ENCODE data around the gene PCDHB12.

DNA sequence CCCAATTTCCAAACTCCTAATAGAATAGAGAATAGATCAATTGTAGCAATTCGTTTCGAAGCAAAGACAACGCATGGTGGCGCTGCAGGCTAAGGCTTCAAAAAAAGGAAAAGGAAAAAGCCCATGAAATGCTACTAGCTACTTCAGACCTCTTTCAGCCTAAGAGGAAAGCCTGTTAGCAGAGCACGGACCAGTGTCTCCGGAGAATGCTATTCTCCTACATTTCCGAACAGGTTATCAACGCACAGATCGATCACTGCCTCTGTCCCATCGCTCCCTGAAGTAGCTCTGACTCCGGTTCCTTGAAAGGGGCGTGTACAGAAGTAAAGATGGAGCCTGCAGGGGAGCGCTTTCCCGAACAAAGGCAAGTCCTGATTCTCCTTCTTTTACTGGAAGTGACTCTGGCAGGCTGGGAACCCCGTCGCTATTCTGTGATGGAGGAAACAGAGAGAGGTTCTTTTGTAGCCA lies 36.8 kb downstream of the PCDHB12 start, which contains the start of gene PCDHB15:
- TF ChIP-seq, protein P1, sequence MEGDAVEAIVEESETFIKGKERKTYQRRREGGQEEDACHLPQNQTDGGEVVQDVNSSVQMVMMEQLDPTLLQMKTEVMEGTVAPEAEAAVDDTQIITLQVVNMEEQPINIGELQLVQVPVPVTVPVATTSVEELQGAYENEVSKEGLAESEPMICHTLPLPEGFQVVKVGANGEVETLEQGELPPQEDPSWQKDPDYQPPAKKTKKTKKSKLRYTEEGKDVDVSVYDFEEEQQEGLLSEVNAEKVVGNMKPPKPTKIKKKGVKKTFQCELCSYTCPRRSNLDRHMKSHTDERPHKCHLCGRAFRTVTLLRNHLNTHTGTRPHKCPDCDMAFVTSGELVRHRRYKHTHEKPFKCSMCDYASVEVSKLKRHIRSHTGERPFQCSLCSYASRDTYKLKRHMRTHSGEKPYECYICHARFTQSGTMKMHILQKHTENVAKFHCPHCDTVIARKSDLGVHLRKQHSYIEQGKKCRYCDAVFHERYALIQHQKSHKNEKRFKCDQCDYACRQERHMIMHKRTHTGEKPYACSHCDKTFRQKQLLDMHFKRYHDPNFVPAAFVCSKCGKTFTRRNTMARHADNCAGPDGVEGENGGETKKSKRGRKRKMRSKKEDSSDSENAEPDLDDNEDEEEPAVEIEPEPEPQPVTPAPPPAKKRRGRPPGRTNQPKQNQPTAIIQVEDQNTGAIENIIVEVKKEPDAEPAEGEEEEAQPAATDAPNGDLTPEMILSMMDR (IDR thresholded peaks at IDR 0.05; ENCODE audit: poor library complexity, severe bottlenecking) = peak; percentile 51
- TF ChIP-seq TAF1 (IDR thresholded peaks at IDR 0.05; ENCODE audit: low read depth) = no peak
- no peak for TF ChIP-seq EZH2 (IDR thresholded peaks at IDR 0.05; ENCODE audit: borderline replicate concordance, insufficient read depth, low read length, poor library complexity, severe bottlenecking)
- TF ChIP-seq RAD21 (conservative IDR thresholded peaks at IDR 0.05) = peak; percentile 57
- no peak for TF ChIP-seq POLR2AphosphoS5 (IDR thresholded peaks at IDR 0.05)
